ENCODE measurements around the gene GXYLT2. TPM values are rescaled to one million over a fixed set of nuclear protein-coding genes. Genes with fewer than 3 reads are reported as not detected.
"Not testable (repeated sequence)": the region's sequence is repeated elsewhere in the genome, so short reads cannot be mapped to it uniquely, and the experiment has no call there.

The GXYLT2 gene
- total and polyA plus RNA-seq, 2 donors: 2.9 to 6.6 TPM

DNA sequence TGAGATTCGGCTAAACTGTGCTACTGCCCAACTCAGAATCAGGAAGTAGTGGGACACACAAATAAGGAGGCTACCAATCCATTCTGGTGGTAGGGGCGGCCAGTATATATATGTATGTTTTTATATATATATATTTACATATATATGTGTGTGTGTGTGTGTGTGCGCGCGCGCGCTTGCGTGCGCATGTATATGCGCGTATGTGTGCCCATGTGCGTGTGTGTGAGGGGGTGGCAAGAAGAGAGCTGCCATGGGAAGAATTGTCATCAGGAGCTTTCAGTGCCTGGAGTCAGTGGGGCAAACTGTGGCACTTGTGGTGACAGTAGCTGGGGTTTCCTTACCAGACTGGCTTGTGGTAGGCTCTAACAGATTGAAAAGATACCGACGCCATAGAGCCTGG, 26.5 kb downstream of the GXYLT2 start:
- H3K27me3 ChIP-seq (ENCODE audit: control insufficient read depth in 2 of 2, insufficient read depth in 1 of 2, low read length in 1 of 2): no peaks in the 10 kb centered on the region
- no peak overlapping the region for H3K4me3 ChIP-seq (ENCODE audit: low read length in 2 of 2)
- DNase-seq (ENCODE audit: low read depth in 6 of 9, low spot score in 9 of 9): no peak
- 98% methylated on average over 14 of the region's 14 CpGs for WGBS
- H3K4me1 ChIP-seq (ENCODE audit: control insufficient read depth in 2 of 2, insufficient read depth in 2 of 2, low read length in 2 of 2): no peaks in the 10 kb centered on the region
- peaks cover 2 to 13% of the 10 kb centered on the region in 2 donors for H3K36me3 ChIP-seq (ENCODE audit: control insufficient read depth in 2 of 2, insufficient read depth in 2 of 2, low read length in 1 of 2)
- no peaks in the 10 kb centered on the region for H3K9me3 ChIP-seq (ENCODE audit: control insufficient read depth in 2 of 2, insufficient read depth in 1 of 2, low read length in 1 of 2)
- no peak overlapping the region for H3K27ac ChIP-seq (ENCODE audit: low read depth in 1 of 2, low read length in 1 of 2)

DNA sequence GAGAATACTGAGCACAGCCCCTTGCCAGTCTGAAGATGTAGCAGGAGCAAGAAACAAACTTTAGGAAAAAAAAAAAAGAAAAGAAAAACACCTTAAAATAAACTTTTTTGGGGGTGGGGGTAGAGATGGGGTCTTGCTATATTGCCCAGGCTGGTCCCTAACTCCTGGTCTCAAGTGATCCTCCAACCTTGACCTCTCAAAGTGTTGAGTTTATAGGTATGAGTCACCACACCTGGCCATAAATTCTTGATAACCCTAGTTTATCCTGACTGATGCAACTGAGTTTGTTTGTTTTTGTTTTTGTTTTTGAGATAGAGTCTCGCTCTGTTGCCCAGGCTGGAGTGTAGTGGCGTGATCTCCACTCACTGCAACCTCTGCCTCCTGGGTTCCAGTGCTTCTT, 28.4 kb downstream of the GXYLT2 start:
- DNase-seq (ENCODE audit: low read depth in 6 of 9, low spot score in 9 of 9): no peak
- Histone ChIP-seq H3K4me3 (ENCODE audit: low read length in 2 of 2) (no peak overlapping the region), H3K27me3 (ENCODE audit: control insufficient read depth in 2 of 2, insufficient read depth in 1 of 2, low read length in 1 of 2) (no peaks in the 10 kb centered on the region), H3K36me3 (ENCODE audit: control insufficient read depth in 2 of 2, insufficient read depth in 2 of 2, low read length in 1 of 2) (peaks cover 0 to 7% of the 10 kb centered on the region in 2 donors), H3K9me3 (ENCODE audit: control insufficient read depth in 2 of 2, insufficient read depth in 1 of 2, low read length in 1 of 2) (no peaks in the 10 kb centered on the region), H3K4me1 (ENCODE audit: control insufficient read depth in 2 of 2, insufficient read depth in 2 of 2, low read length in 2 of 2) (no peaks in the 10 kb centered on the region), H3K27ac (ENCODE audit: low read depth in 1 of 2, low read length in 1 of 2) (no peak overlapping the region)
- WGBS: 99% methylated on average over 2 of the region's 2 CpGs

DNA sequence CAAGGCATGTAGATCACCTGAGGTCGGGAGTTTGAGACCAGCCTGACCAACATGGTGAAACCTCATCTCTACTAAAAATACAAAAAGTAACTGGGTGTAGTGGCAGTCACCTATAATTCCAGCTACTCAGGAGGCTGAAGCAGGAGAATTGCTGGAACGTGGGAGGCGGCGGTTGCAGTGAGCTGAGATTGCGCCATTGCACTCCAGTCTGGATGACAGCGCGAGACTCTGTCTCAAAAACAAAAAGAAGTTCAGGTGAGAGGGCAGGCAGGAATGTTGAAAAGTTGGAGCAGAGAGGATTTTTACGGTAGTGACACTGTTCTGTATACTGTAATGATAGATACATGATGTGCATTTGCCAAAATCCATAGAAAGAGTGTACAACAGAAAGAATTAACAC, 31.7 kb downstream of the GXYLT2 start:
- no peak overlapping the region for H3K4me3 ChIP-seq (ENCODE audit: low read length in 2 of 2)

DNA sequence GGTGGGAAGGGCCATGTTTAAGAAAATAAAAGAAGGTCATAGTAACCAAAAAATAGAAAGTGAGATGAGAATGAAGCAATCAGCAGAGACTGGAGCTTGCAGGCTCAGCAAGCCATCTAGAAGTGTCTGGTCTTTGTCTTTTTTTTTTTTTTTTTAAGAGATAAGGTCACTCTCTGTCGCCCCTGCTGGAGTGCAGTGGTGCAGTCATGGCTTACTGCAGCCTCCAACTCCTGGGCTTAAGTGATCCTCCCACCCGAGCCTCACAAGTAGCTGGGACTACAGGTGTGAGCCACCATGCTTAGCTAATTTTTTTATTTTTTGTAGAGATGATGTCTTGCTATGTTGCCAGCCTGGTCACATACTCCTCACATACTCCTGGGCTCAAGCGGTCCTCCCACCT, 36.2 kb downstream of the GXYLT2 start:
- H3K9me3 ChIP-seq (ENCODE audit: control insufficient read depth in 2 of 2, insufficient read depth in 1 of 2, low read length in 1 of 2): peaks cover 3 to 5% of the 10 kb centered on the region in 2 donors
- peaks cover 0 to 4% of the 10 kb centered on the region in 2 donors for H3K36me3 ChIP-seq (ENCODE audit: control insufficient read depth in 2 of 2, insufficient read depth in 2 of 2, low read length in 1 of 2)
- WGBS: 97% methylated on average over 3 of the region's 3 CpGs

More for the DNA sequence above, 31.7 kb downstream of the GXYLT2 start:
- DNase-seq (ENCODE audit: low read depth in 6 of 9, low spot score in 9 of 9): no peak
- peaks cover 0 to 3% of the 10 kb centered on the region in 2 donors for H3K36me3 ChIP-seq (ENCODE audit: control insufficient read depth in 2 of 2, insufficient read depth in 2 of 2, low read length in 1 of 2)
- H3K27me3 ChIP-seq (ENCODE audit: control insufficient read depth in 2 of 2, insufficient read depth in 1 of 2, low read length in 1 of 2): no peaks in the 10 kb centered on the region
- 98% methylated on average over 8 of the region's 8 CpGs for WGBS
- H3K27ac ChIP-seq (ENCODE audit: low read depth in 1 of 2, low read length in 1 of 2): no peak overlapping the region
- H3K9me3 ChIP-seq (ENCODE audit: control insufficient read depth in 2 of 2, insufficient read depth in 1 of 2, low read length in 1 of 2): no peaks in the 10 kb centered on the region
- H3K4me1 ChIP-seq (ENCODE audit: control insufficient read depth in 2 of 2, insufficient read depth in 2 of 2, low read length in 2 of 2): no peaks in the 10 kb centered on the region

DNA sequence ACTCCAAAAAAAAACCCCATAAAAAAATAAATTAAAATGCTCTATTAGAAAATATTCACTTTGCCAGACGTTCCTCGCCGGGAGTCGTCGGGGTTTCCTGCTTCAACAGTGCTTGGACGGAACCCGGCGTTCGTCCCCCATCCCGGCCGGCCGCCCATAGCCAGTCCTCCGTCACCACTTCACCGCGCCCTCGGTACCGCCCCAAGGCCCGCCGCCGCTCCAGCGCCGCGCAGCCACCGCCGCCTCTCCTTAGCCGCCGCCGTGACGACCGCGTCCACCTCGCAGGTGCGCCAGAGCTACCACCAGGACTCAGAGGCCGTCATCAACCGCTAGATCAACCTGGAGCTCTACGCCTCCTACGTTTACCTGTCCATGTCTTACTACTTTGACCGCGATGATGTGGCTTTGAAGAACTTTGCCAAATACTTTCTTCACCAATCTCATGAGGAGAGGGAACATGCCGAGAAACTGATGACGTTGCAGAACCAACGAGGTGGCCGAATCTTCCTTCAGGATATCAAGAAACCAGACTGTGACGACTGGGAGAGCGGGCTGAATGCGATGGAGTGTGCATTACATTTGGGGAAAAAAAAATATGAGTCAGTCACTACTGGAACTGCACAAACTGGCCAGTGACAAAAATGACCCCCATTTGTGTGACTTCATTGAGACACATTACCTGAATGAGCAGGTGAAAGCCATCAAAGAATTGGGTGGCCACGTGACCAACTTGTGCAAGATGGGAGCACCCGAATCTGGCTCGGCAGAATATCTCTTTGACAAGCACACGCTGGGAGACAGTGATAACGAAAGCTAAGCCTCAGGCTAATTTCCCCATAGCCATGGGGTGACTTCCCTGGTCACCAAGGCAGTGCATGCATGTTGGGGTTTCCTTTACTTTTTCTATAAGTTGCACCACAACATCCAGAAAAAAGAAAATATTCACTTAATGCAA, 41.2 kb downstream of the GXYLT2 start:
- not testable (repeated sequence) for H3K27me3 ChIP-seq (ENCODE audit: control insufficient read depth in 2 of 2, insufficient read depth in 1 of 2, low read length in 1 of 2); H3K9me3 ChIP-seq (ENCODE audit: control insufficient read depth in 2 of 2, insufficient read depth in 1 of 2, low read length in 1 of 2); H3K36me3 ChIP-seq (ENCODE audit: control insufficient read depth in 2 of 2, insufficient read depth in 2 of 2, low read length in 1 of 2); H3K4me3 ChIP-seq (ENCODE audit: low read length in 2 of 2); H3K4me1 ChIP-seq (ENCODE audit: control insufficient read depth in 2 of 2, insufficient read depth in 2 of 2, low read length in 2 of 2); H3K27ac ChIP-seq (ENCODE audit: low read depth in 1 of 2, low read length in 1 of 2); DNase-seq (ENCODE audit: low read depth in 6 of 9, low spot score in 9 of 9)
- 97% methylated on average over 51 of the region's 51 CpGs for WGBS

More for the DNA sequence above, 36.2 kb downstream of the GXYLT2 start:
- no peak overlapping the region for H3K27ac ChIP-seq (ENCODE audit: low read depth in 1 of 2, low read length in 1 of 2)
- no peak overlapping the region for H3K4me3 ChIP-seq (ENCODE audit: low read length in 2 of 2)
- H3K27me3 ChIP-seq (ENCODE audit: control insufficient read depth in 2 of 2, insufficient read depth in 1 of 2, low read length in 1 of 2): no peaks in the 10 kb centered on the region
- H3K4me1 ChIP-seq (ENCODE audit: control insufficient read depth in 2 of 2, insufficient read depth in 2 of 2, low read length in 2 of 2): no peaks in the 10 kb centered on the region
- DNase-seq (ENCODE audit: low read depth in 6 of 9, low spot score in 9 of 9): no peak

DNA sequence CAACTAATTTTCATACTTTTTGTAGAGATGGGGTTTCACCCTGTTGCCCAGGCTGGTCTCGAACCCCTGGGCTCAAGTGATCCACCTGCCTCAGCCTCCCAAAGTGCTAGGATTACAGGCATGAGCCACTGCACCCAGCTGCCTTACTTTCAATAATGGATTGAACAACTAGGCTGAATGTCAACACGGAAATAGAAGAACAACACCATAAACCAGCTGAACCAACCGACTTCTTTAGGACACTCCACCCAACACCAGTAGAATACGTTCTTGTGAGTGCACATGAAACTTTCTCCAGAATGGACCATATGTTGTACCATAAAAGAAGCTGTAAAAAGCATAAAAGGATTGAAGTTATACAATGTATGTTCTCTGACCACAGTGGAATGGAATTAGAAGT, 42.9 kb downstream of the GXYLT2 start:
- peaks cover 0 to 4% of the 10 kb centered on the region in 2 donors for H3K36me3 ChIP-seq (ENCODE audit: control insufficient read depth in 2 of 2, insufficient read depth in 2 of 2, low read length in 1 of 2)
- WGBS: 97% methylated on average over 4 of the region's 4 CpGs
- no peak overlapping the region for H3K4me3 ChIP-seq (ENCODE audit: low read length in 2 of 2)
- H3K27ac ChIP-seq (ENCODE audit: low read depth in 1 of 2, low read length in 1 of 2): no peak overlapping the region
- no peak for DNase-seq (ENCODE audit: low read depth in 6 of 9, low spot score in 9 of 9)
- H3K27me3 ChIP-seq (ENCODE audit: control insufficient read depth in 2 of 2, insufficient read depth in 1 of 2, low read length in 1 of 2): no peaks in the 10 kb centered on the region
- no peaks in the 10 kb centered on the region for H3K4me1 ChIP-seq (ENCODE audit: control insufficient read depth in 2 of 2, insufficient read depth in 2 of 2, low read length in 2 of 2)
- peaks cover 3 to 9% of the 10 kb centered on the region in 2 donors for H3K9me3 ChIP-seq (ENCODE audit: control insufficient read depth in 2 of 2, insufficient read depth in 1 of 2, low read length in 1 of 2)

DNA sequence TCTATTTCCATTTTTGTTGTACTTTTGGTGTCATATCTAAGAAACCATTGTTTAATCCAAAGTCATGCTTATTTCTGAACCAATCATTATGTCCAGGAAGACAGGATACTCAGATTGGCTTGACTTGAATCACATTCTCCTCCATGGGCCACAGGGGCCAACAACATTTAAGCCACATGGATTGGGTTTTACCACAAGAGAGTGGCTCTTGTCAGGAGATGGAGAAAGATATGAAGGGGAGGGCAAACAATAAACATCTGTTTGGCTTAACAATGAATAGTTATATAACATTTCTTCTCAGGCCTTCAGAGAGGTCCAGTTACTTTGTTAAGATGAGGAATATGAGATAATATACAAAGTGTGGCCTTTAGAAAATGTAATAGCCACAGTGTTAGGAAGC, 44.6 kb downstream of the GXYLT2 start:
- no peak for DNase-seq (ENCODE audit: low read depth in 6 of 9, low spot score in 9 of 9)
- H3K9me3 ChIP-seq (ENCODE audit: control insufficient read depth in 2 of 2, insufficient read depth in 1 of 2, low read length in 1 of 2): peaks cover 3 to 9% of the 10 kb centered on the region in 2 donors
- no peak overlapping the region for H3K27ac ChIP-seq (ENCODE audit: low read depth in 1 of 2, low read length in 1 of 2)
- H3K4me3 ChIP-seq (ENCODE audit: low read length in 2 of 2): no peak overlapping the region
- no peaks in the 10 kb centered on the region for H3K4me1 ChIP-seq (ENCODE audit: control insufficient read depth in 2 of 2, insufficient read depth in 2 of 2, low read length in 2 of 2)
- H3K36me3 ChIP-seq (ENCODE audit: control insufficient read depth in 2 of 2, insufficient read depth in 2 of 2, low read length in 1 of 2): peaks cover 0 to 4% of the 10 kb centered on the region in 2 donors
- H3K27me3 ChIP-seq (ENCODE audit: control insufficient read depth in 2 of 2, insufficient read depth in 1 of 2, low read length in 1 of 2): no peaks in the 10 kb centered on the region

DNA sequence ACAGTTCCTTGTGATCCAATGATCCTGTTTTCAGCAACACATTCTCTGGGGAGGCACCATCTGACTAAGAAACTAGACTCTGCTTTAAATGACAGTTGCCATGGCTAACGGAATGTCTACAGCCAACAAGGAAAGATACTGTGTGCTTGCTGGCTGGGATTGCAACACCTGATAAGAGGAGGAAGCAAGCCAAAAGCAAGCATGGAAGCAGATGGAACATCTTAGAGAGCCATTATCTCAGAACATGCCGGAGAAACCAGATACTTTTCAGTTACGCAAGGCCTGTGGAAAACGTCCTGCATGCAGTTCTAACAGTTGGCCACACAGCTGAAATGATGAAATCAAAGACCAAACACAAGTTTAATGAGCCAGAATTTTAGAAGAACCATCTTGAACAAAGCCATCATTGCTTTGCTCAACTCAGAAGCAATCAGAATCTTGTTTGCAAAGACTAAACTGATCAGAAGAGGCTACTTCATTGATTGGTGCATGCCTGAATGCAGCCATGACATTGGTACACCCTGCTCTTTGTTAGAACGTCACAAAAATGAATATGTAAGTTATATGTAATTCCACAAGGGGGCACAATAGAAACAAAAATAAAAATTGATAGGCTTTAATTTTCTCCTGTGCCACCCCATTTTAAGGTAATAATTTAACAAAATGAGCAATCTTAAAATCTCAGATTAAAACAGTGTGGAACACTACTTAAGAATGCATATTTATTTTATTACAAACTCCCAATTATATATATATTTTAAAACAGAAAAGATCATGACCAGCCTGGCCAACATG, 50.8 kb downstream of the GXYLT2 start:
- Histone ChIP-seq H3K4me3 (ENCODE audit: low read length in 2 of 2) (no peak overlapping the region), H3K27ac (ENCODE audit: low read depth in 1 of 2, low read length in 1 of 2) (peak overlapping the region in 1 of 2 donors; percentile 49), H3K9me3 (ENCODE audit: control insufficient read depth in 2 of 2, insufficient read depth in 1 of 2, low read length in 1 of 2) (no peaks in the 10 kb centered on the region), H3K27me3 (ENCODE audit: control insufficient read depth in 2 of 2, insufficient read depth in 1 of 2, low read length in 1 of 2) (no peaks in the 10 kb centered on the region), H3K36me3 (ENCODE audit: control insufficient read depth in 2 of 2, insufficient read depth in 2 of 2, low read length in 1 of 2) (no peaks in the 10 kb centered on the region), H3K4me1 (ENCODE audit: control insufficient read depth in 2 of 2, insufficient read depth in 2 of 2, low read length in 2 of 2) (no peaks in the 10 kb centered on the region)
- 66% methylated on average over 5 of the region's 5 CpGs for WGBS
- peak; percentile 14 to 65 (median 36) for DNase-seq (ENCODE audit: low read depth in 6 of 9, low spot score in 9 of 9)

DNA sequence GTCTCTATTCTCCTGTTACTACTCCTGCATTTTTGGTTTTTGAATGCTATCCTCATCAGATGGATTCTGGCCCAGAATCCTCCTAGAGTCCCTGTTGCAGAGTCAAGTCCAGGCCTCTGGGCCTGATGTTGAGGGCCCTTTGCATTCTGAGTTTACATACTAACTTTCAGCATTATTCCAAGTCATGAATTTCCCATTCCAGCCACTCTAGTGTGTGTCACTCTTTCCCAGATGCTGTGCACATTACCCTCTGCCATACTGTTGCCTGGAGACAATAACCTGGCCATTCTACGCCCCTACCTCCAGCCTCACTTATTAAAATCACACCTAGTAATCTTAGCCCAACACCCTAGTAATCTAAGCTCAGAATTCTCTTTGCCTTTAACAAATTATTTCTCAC, 53.4 kb downstream of the GXYLT2 start:
- H3K27me3 ChIP-seq (ENCODE audit: control insufficient read depth in 2 of 2, insufficient read depth in 1 of 2, low read length in 1 of 2): no peaks in the 10 kb centered on the region
- H3K27ac ChIP-seq (ENCODE audit: low read depth in 1 of 2, low read length in 1 of 2): no peak overlapping the region
- no peaks in the 10 kb centered on the region for H3K9me3 ChIP-seq (ENCODE audit: control insufficient read depth in 2 of 2, insufficient read depth in 1 of 2, low read length in 1 of 2)
- no peak for DNase-seq (ENCODE audit: low read depth in 6 of 9, low spot score in 9 of 9)
- H3K36me3 ChIP-seq (ENCODE audit: control insufficient read depth in 2 of 2, insufficient read depth in 2 of 2, low read length in 1 of 2): no peaks in the 10 kb centered on the region
- H3K4me3 ChIP-seq (ENCODE audit: low read length in 2 of 2): no peak overlapping the region
- no peaks in the 10 kb centered on the region for H3K4me1 ChIP-seq (ENCODE audit: control insufficient read depth in 2 of 2, insufficient read depth in 2 of 2, low read length in 2 of 2)
- 95% methylated on average over 1 of the region's 1 CpG for WGBS

Data from thymus (tissue), 11 donors.